Ishikawa (cell line): ENCODE measurements around the gene TFAP2D.

Experiments used
- CEBPB ChIP-seq: IDR thresholded peaks from 2 replicates; pipeline ENCODE4 v1.6.1; 2012
- CREB1 ChIP-seq: IDR thresholded peaks from 2 replicates; pipeline ENCODE4 v1.6.1; 2012; ENCODE audit warnings: low read depth
- EGR1 ChIP-seq: IDR thresholded peaks from 2 replicates; pipeline ENCODE4 v1.6.1; 2012
- EP300 ChIP-seq: IDR thresholded peaks from 2 replicates; pipeline ENCODE4 v1.6.1; 2012; ENCODE audit warnings: borderline replicate concordance
- FOXM1 ChIP-seq: IDR thresholded peaks from 2 replicates; pipeline ENCODE4 v1.6.1; 2012; ENCODE audit warnings: low read depth, borderline replicate concordance
- NFIC ChIP-seq: IDR thresholded peaks from 2 replicates; pipeline ENCODE4 v1.6.1; 2012
- RAD21 ChIP-seq: IDR thresholded peaks from 2 replicates; pipeline ENCODE4 v1.6.1; 2012; ENCODE audit warnings: low read depth
- TAF1 ChIP-seq: IDR thresholded peaks from 2 replicates; pipeline ENCODE4 v1.6.1; 2012; ENCODE audit warnings: low read depth, mild to moderate bottlenecking
- TCF12 ChIP-seq: IDR thresholded peaks from 2 replicates; pipeline ENCODE4 v1.6.1; 2012; ENCODE audit warnings: low read depth
- TEAD4 ChIP-seq: IDR thresholded peaks from 2 replicates; pipeline ENCODE4 v1.6.1; 2012
- YY1 ChIP-seq: IDR thresholded peaks from 2 replicates; pipeline ENCODE4 v1.6.1; 2012; ENCODE audit warnings: low read depth
- ZBTB7A ChIP-seq: IDR thresholded peaks from 2 replicates; pipeline ENCODE4 v1.6.1; 2012; ENCODE audit warnings: low read depth
- TF ChIP-seq, protein P1 (sequence below): IDR thresholded peaks from 2 replicates; pipeline ENCODE4 v1.6.1; 2012; ENCODE audit warnings: low read depth, mild to moderate bottlenecking
- TF ChIP-seq, protein P2 (sequence below): IDR thresholded peaks from 2 replicates; pipeline ENCODE4 v1.6.1; 2012
- TF ChIP-seq, protein P3 (sequence below): IDR thresholded peaks from 2 replicates; pipeline ENCODE4 v1.6.1; 2012

TFAP2D gene

DNA sequence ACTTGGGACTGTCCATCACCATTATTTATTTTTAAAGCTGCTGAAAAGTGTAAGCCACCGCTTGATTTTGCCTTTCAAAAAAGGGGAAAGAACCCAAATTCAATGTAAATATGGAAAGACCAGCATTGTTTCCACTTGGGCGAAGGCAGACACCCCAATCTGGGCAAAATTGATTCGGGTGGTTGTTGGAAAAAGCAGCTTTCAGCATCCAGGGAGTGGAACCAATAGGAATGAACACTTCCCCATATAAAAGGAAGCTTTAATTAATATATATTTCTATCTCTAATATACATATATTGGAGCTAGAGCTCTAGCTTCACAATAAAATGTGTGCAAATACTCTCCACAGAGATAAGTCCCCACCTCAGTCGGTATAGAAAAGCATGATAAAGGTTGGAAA is at the start of gene TFAP2D:
Gene TFAP2D, plus strand, starts transcription at position 301 of the 400 bp plus-strand sequence. CDS start 530 bp downstream, outside the sequence.
- TF ChIP-seq FOXM1 (no peak), NFIC (no peak), YY1 (no peak), EP300 (no peak)
- TF ChIP-seq, protein P1, sequence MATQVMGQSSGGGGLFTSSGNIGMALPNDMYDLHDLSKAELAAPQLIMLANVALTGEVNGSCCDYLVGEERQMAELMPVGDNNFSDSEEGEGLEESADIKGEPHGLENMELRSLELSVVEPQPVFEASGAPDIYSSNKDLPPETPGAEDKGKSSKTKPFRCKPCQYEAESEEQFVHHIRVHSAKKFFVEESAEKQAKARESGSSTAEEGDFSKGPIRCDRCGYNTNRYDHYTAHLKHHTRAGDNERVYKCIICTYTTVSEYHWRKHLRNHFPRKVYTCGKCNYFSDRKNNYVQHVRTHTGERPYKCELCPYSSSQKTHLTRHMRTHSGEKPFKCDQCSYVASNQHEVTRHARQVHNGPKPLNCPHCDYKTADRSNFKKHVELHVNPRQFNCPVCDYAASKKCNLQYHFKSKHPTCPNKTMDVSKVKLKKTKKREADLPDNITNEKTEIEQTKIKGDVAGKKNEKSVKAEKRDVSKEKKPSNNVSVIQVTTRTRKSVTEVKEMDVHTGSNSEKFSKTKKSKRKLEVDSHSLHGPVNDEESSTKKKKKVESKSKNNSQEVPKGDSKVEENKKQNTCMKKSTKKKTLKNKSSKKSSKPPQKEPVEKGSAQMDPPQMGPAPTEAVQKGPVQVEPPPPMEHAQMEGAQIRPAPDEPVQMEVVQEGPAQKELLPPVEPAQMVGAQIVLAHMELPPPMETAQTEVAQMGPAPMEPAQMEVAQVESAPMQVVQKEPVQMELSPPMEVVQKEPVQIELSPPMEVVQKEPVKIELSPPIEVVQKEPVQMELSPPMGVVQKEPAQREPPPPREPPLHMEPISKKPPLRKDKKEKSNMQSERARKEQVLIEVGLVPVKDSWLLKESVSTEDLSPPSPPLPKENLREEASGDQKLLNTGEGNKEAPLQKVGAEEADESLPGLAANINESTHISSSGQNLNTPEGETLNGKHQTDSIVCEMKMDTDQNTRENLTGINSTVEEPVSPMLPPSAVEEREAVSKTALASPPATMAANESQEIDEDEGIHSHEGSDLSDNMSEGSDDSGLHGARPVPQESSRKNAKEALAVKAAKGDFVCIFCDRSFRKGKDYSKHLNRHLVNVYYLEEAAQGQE, result no peak

DNA sequence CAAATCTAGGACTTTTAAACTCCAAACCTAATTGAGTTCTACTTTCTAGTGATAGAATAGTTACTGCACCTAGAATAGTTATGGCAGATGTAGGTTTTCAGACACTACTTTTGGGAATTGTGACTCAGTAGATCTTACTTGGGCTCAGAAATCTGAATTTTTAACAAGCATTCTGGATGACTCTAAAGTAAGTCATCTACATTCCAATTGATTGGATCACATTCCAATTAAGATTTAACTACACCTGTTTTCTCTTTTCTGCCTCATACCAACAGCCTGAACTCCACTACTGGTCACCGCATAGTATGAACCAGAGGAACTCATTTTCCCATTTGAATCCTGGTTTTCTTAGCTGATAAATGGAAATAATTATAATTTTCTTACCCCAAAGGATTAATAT is 49.5 kb upstream of the TFAP2D start:
- TF ChIP-seq TAF1 (no peak), TCF12 (no peak), FOXM1 (no peak), CREB1 (no peak), YY1 (no peak), NFIC (no peak), EP300 (no peak), TEAD4 (no peak), ZBTB7A (no peak), CEBPB (no peak), EGR1 (no peak), RAD21 (no peak)
- TF ChIP-seq, protein P2, sequence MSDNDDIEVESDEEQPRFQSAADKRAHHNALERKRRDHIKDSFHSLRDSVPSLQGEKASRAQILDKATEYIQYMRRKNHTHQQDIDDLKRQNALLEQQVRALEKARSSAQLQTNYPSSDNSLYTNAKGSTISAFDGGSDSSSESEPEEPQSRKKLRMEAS, result no peak
- TF ChIP-seq, protein P1, result no peak
- TF ChIP-seq, protein P3, sequence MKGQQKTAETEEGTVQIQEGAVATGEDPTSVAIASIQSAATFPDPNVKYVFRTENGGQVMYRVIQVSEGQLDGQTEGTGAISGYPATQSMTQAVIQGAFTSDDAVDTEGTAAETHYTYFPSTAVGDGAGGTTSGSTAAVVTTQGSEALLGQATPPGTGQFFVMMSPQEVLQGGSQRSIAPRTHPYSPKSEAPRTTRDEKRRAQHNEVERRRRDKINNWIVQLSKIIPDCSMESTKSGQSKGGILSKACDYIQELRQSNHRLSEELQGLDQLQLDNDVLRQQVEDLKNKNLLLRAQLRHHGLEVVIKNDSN, result no peak

DNA sequence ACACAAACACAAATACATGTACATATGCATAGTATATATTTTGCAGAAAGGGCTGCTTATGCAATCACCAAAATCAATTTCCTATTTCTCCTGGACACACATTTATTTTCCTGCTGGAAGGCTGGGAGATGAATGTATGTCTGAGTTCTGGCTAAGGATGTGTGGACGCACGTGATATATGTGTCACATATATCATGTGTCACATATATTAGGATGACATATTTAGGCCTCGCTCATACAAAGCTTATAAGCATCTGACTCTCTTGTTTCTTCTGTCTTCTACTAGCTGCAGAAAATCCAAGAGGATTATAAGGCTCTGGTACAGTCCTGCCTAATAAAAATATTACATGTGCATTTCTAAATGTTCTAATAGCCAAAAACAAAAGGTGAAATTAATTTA is 47.2 kb upstream of the TFAP2D start:
- no peak for TF ChIP-seq EP300

DNA sequence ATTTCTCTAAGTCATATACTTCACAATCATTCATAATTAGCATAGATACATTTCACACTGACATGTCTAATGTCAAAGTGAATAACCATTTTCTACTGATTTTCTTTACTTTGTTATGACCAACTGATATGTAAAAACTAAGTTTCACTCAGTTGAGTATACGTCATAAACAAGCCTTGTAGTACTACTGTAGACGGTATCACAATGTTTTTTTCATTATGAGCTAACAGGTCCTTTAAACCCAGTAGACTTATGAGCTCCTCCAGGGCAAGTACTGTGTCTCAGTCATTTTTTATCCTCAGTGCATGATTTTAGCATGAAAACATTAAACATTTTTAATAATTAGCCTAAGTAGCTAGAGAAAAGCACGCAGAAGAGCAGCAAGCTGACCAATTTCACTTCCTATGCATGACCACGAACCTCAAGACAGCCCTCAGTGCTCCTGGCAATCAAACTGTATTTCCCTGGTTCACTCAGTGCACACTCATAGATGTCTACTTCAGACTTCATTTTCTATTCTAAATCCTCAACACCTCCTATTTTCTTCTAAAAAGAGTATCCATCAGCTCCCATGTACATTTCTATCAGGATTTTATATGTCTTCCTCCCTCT is 32.0 kb upstream of the TFAP2D start:
- TF ChIP-seq, protein P2, result no peak
- no peak for TF ChIP-seq CEBPB
- TF ChIP-seq, protein P1, result no peak
- TF ChIP-seq TAF1, result no peak
- no peak for TF ChIP-seq EP300
- TF ChIP-seq TEAD4, result no peak
- no peak for TF ChIP-seq EGR1

DNA sequence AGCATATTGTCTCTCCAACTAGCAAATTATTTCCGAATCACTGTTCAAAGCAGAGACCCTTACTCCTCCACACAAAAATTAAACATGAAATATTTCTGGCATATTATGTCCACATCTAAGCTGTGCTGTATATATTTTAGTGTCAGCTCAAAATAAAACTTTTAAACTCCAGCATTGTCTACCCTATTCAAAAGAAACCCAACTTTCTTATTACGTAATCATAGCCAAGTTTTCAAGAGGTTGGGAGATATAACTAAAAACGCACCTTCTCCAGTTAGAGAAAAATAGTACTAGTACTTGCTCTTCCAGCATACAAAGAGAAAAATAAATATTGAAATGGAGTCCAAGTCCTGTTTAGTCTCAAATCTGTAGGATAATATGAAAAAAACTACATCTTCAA is 24.1 kb upstream of the TFAP2D start:
- TF ChIP-seq, protein P3, result no peak
- TF ChIP-seq, protein P1, result no peak
- no peak for TF ChIP-seq EP300
- no peak for TF ChIP-seq CREB1
- TF ChIP-seq TEAD4, result no peak
- TF ChIP-seq NFIC, result no peak
- no peak for TF ChIP-seq EGR1
- TF ChIP-seq TCF12, result no peak
- TF ChIP-seq CEBPB, result no peak
